Measurements from ENCODE around the gene RTP5.
A peak's percentile ranks its signal among the peaks of the same experiment; 100 is the strongest.
"Not testable (repeated sequence)": the region's sequence is repeated elsewhere in the genome, so short reads cannot be mapped to it uniquely, and the experiment has no call there.

RTP5 gene

GRCh38 chr2:241871538-241872312 lies 2.2 kb downstream of the RTP5 start:
- DNase-seq = no peak

- DNase-seq = no peak
Observed at GRCh38 chr2:241872313-241872642, 2.7 kb downstream of the RTP5 start.

GRCh38 chr2:241873081-241873802 lies 3.7 kb downstream of the RTP5 start:
- no peak for DNase-seq

- DNase-seq = no peak
Observed at GRCh38 chr2:241873803-241874110, 4.2 kb downstream of the RTP5 start.

GRCh38 chr2:241874277-241874925 lies 4.9 kb downstream of the RTP5 start:
- no peak for DNase-seq

GRCh38 chr2:241875754-241876527 lies 6.4 kb downstream of the RTP5 start:
- DNase-seq = not testable (repeated sequence)

- no peak for DNase-seq
Observed at GRCh38 chr2:241876528-241877196, 7.1 kb downstream of the RTP5 start.

DNA sequence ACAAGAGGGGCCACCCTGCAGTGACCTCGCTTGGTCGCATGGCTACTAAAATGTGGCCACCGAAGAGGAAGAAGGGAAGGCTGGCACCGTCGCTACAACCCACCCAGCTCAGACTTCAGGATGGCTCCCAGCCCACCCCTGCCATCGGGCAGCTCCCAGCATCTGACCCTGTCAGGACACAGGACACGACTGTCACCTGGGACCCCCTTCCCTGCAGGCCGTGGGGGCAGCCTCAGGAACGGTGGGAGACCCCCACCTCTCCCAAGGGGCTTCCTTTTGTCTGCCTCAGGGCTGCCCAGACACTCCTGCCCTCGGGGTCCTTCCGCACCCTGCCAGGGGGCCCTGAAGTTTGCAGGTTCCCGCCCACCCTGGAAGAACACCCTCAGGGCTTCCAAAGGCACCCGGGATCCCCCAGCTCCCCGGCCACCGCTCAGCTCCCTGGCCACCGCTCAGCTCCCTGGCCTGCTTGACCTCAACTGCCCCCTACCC lies 7.7 kb downstream of the RTP5 start:
- DNase-seq = no peak

- peak; percentile 67 for DNase-seq
Observed at GRCh38 chr2:241877989-241878970, 8.8 kb downstream of the RTP5 start.

GRCh38 chr2:241879326-241879725 lies 9.8 kb downstream of the RTP5 start:
- DNase-seq = no peak

DNA sequence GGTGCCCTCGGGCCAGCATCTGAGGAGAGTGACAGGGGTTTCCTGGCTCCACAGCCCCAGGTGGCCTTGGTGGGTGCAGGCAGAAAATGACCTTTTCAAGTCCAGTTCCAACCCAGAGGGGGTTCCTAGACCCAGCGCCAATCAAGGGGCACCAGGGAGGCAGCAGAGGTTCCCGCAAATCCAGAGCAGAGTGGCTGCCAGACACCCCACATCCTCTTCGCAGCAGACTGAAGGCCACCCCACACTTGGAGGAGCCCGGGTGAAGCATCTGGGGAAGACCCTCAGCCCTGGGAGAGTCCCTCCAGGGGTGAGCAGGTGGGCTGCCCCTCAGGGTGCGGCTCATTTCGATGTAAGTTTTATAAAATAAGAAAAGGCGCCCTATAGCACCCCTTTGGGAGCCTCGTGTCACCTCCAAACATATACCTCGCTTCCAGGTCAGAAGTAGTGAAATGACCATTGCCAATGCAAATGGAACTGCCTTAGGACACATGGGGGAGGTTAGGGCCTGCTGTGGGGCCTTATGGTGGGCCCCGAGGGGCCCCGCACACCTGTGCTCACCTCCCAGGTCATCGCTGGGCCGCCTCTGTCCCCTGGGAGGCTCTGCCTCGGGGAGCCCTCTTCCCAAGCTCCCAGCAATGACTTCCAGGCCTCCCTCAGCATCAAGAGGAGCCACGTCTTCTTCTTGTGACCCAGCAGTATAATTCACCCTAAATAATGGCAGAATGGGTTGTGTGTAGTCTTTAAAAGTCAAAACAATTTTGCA lies 11.0 kb downstream of the RTP5 start:
- DNase-seq = no peak

DNA sequence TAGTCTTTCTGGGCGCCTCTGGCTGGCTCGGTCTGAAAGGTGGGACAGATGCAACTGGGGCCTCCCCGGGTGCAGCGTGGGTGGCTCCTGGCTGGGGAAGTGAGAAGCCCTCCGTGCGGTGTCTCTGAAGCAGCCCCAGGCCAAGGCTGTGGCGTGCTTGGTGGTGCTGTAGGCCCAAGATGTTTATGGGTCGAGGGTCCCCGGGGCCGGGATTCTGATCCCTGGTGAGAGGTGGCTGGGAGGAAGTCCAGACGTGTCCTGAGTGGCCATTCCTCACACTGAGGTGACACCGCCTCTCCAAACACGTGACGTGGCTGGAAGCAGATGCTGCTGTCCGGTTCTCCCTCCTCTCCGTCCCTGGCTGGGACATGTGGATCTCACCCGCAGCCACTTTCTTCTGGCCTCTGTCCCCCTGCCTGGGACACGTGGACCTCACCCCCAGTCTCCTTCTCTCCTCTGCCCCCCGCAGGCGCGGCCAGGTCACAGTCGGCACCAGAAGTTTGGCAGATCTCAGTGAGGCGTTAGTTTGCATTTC lies 12.6 kb downstream of the RTP5 start:
- no peak for DNase-seq

DNA sequence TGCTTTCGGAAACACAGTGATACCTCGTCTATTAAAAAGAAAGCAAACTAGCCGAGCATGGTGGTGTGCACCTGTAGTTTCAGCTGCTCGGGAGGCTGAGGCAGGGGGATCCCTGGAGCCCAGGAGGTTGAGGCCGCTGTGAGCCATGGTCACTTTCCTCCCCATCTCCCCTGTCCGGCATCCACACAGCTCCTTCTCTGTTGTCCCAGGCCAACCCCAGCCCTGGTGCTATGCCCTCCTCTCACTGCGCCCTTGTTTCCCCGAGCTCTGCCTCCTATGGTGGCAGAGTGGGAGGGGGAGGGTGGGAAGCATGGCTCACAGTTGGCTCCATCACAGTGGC lies 15.4 kb downstream of the RTP5 start:
- no peak for DNase-seq

GRCh38 chr2:241885291-241885945 lies 15.9 kb downstream of the RTP5 start:
- DNase-seq = peak; percentile 23

- DNase-seq = no peak
Observed at GRCh38 chr2:241885946-241886643, 16.6 kb downstream of the RTP5 start.

GRCh38 chr2:241886840-241887447 lies 17.4 kb downstream of the RTP5 start:
- DNase-seq = no peak

DNA sequence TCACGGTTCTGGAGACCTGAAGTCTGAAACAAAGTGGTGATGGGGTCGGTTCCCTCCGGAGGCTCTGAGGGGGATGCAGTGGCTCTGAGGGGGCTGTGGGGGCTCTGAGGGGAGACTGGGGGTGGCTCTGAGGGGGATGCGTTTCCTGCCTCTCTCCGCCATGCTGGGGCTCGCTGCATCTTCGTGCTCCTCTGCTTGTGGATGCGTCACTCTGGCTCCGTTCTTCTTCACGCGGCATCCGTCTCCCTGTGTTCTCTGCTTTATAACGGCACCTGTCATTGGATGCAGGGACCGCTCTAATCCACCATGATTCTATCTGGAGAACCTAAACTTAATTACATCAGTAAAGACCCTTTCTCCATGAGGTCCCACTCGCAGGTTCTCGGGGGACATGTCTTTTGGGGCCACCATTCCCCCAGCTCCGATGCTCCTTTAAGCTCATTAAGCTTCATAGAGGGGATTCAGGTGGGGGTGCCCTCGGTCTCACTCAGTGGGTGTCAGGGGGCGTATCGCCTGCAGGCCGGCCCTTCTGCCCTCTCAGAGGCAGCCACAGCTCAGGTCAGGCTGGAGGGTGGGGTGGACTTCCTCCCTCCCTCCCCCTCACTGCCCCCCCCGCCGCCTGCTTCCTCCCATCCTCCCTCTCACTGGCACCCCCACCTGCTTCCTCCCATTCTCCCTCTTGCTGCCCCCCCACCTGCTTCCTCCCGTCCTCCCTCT lies 18.4 kb downstream of the RTP5 start:
- DNase-seq = no peak

DNA sequence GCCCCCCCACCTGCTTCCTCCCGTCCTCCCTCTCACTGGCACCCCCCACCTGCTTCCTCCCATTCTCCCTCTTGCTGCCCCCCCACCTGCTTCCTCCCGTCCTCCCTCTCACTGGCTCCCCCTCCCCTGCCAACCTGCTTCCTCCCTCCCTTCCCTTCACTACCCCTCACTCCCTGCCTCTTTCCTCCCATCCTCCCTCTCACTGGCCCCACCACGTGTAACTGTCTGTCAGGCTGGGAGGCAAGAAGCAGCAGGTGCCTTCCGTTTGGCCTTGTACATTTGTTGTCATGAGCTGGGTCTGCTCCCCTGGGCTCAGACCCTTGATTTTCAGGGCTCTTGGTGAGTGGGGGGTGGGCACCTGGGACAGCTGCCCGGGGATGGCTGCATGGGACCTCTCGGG lies 19.1 kb downstream of the RTP5 start:
- DNase-seq = no peak
